Erythroblast (primary cell): ENCODE measurements around the gene HDAC10.

Experiments
- GATA1 ChIP-seq: IDR thresholded peaks from 2 replicates; pipeline ENCODE4 v1.6.1; 2011; ENCODE audit warnings: low read depth, mild to moderate bottlenecking, control low read depth, low read length, moderate library complexity
- POLR2A ChIP-seq: IDR thresholded peaks from 2 replicates; pipeline ENCODE4 v1.6.1; 2011; ENCODE audit warnings: mild to moderate bottlenecking, low read length

DNA sequence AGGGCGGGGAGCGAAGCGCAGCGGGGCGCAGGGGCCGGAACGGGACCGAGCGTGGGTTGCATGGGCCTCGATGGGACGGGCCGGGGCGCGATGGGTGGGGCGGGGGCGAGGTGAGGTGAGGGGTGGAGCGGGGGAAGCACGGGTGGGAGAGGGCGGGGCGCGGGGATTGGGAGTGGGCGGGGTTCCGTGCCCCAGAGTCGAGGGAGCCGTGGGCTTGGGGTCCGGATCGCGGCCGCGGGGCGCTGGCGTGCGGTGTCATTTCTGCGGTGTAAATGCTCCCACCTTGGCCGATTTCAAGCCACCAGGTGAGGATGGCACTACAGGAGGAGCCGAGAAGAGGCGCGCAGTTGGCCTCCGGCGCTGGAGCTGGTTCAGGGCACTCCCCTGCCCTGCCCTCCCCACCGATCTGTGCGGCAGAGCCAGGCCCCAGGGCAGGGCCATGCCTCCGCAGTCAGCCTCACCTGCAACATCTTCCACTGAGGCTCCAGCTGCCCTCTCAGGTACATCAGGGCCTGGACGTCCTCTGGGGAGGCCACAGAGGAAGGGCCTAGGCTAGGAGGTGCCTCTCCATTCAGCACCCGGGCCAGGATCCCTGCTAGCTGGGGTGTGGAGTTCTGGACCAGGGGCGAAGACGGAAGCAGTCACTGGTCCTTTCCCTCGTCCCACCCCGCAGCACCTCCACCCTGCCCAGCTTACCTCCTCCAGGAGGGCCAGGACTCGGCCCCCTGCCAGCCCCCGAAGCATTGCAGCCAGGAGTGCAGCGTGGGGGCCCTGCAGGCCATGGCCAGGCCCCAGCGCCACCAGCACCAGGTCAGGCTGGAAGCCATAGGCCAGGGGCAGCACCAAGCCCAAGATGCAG is 5.6 kb downstream of the HDAC10 start:
- peak; percentile 25 for TF ChIP-seq POLR2A
- TF ChIP-seq GATA1 = no peak
